Fibroblast of upper back skin (primary cell): Measurements from ENCODE around the gene F9.
"Not testable (repeated sequence)": the region's sequence is repeated elsewhere in the genome, so short reads cannot be mapped to it uniquely, and the experiment has no call there.

Experiments
- DNase-seq: peaks from one replicate; pipeline ENCODE4 v3.0.0-alpha.2; 2013

Gene F9

DNA sequence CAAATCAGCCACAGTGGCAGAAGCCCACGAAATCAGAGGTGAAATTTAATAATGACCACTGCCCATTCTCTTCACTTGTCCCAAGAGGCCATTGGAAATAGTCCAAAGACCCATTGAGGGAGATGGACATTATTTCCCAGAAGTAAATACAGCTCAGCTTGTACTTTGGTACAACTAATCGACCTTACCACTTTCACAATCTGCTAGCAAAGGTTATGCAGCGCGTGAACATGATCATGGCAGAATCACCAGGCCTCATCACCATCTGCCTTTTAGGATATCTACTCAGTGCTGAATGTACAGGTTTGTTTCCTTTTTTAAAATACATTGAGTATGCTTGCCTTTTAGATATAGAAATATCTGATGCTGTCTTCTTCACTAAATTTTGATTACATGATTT, at the start of gene F9:
Gene F9 (plus strand): TSS at position 190 of the 400 bp plus-strand sequence. CDS start 26 bp downstream, at position 216.
- DNase-seq: no peak

DNA sequence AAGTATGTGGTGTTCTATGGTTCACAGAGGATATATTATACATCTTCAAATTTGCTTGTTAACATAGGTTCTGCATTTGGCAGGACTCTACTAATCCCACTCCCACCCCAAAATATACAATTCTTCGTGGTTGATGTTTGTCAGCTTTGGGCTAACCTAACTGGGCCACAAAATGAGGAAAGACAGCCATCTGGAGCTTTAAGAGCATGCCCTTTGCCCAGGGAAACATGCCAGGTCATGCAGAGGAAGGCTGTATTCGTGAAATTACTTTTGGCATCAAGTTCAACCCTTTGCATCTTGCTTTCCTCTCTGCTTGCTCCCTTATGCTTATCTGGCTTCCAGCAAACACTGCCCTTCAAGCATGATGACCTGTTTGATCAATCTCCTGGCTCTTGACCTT, 46.8 kb upstream of the F9 start:
- no peak for DNase-seq

DNA sequence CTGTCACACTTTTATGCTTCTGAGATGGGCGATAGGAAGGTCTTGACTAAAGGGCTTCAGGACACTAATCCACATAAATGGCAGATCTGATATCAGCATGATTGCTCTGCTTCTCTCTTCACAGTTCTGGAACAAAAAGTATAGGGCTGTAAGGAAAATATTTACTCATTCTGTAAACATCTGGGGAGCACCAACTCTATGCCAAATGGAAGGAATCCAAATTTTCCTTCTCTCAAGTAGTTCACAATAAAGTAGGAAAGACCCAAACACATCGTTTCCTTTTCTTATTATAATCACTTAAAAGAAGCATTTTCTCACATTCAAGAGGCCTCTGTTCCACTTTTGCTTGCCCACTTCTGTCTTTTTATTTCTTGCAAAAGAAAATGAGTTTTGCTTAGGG, 45.9 kb upstream of the F9 start:
- no peak for DNase-seq

DNA sequence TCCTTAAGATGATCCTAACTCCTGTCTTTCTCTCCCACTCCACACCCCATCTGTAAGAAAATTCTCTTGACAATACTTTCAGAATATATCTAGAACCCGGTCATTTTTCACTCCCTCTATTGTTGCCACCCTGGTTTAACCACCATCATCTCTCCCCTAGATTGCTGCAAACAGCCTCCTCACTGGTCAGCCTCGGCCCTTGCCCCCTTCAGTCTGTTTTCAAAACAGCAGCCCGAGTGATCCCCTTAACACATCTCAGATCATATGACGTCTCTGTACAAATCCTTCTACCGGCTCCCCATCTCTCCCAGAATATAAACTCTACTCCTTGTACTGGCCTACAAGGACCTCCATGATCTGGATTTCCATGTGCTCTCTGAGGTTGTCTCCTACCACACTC, 35.2 kb upstream of the F9 start:
- no peak for DNase-seq

DNA sequence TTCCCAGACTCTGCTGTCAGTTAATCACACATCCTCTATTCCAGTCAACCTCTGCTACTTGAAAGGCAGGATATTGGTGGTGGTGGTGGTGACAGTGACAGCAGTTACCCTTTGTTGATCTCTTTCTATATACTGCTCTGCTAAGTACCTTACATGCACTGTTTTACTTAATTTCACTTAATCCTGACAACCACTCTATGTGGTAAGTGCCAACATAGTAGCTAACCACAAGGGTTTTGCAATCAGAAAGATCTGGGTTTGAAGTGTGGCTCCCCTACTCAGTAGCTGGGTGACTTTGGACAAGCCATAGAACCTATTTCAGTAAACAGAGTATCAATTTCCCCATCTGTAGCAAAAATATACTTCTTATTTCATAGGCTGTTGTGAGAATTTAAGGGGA, 24.2 kb upstream of the F9 start:
- DNase-seq: no peak

DNA sequence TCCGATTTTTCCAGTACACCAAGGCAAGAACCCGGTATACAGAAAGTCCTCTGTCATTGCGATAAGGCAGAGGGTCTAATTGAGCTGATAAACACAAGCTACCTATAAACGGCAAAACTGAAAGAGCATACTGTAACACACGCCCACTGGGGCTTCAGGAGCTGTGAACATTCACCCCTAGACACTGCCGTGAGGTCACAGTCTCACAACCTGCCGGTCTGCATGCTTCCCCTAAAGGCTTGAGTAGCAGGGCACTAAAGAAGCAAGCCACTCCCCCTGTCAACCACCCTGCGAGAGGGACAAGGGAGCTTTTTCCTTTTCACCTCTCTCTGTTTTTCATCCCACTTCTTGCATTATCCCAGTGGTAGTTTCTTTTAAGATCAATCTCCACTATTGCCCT, 22.4 kb upstream of the F9 start:
- no peak for DNase-seq

DNA sequence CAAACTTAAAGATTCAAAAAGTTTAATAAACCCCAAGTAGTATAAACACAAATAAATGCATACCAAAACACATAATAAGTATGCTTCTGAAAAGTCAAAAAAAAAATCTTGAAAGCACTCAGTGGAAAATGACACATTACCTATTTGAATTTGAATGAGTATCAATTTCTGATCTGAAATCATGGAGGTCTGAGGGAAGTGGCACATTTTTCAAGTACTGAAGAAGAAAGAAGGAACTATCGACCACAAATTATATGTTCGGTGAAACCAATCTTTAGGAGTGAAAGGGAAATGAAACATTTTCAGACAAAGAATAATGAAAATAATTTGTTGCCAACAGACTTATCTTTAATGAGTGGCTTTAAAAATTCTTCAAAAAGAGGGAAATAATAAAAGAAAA, 12.1 kb upstream of the F9 start:
- no peak for DNase-seq

DNA sequence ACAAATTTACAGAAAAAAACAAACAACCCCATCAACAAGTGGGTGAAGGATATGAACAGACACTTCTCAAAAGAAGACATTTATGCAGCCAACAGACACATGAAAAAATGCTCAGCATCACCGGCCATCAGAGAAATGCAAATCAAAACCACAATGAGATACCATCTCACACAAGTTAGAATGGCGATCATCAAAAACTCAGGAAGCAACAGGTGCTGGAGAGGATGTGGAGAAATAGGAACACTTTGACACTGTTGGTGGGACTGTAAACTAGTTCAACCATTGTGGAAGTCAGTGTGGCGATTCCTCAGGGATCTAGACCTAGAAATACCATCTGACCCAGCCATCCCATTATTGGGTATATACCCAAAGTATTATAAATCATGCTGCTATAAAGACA, 1.7 kb upstream of the F9 start:
- not testable (repeated sequence) for DNase-seq

DNA sequence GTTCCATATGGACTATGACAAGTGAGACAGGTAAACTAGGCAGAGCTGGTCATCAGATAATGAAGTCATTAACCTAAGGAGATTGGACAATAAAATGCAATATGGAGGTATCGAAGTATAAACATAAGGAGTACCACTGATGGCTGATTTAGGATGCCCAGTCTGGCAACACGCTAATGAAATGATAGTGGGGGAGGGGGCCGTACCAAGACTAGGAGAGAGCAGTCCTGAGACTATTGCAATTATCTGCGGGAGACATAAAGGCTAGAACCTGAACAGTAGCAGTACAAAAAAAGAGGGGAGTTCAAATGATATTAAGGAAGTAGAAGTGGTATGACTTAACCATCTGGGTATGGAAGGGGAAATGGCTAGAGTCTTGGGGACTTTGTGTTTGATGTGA, 2.3 kb downstream of the F9 start:
- no peak for DNase-seq

DNA sequence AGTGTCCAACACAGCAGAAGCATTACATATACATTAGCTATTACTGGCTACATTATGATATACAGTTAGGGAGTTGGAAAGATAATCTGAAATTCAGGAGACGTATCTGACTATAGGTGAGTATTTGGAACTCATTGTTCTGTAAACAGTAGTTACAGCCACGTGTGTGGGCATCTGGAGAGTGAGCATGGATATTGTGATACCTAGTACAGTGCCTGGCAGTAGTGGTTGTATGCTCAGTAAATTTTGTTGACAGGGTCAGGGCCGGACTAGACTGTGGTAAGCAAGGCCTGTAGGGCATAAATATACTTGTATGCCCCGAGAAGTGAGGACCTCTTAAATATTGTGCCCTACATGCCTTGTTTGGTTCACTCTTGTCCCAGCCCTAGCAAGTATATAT, 2.9 kb downstream of the F9 start:
- DNase-seq: no peak

DNA sequence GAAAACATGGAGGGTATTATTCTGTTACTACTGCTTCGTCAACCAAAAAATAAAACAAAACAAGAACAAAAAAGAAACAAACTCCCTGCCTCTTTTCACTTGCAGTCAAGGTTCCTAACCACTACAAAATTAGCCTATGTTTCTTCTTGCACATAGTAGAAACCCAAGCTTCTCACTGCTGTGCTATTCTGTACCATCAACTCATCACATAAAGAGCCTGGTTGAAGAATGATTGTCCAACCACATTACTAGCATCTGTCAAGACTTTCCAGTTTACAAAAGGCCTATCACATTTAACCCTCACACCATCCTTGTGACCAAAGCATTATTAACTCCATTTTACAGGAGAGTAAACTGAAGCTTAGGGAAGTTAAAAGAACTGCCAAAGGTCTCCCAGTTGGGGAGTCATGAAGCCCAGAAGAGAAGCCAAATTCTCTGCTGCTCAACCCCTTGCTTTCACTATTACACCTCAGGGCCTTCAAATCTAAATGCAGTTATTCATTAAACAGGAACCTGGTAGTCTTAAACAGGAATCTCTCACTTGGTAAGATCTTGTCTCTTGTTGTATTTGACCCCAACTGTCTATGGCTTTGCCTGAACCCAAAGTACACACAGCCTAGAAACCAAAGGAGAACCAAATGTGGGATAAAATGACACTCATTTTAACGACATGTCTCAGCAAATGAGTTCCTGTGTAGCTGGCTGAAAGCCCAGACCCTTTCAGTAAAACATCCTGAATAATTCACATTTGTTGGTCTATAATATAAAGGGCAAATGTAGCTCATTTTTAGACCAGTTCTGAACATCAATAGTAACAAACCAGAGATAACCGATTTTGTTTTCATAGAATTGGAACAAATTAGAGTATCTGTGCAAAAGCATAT, 8.6 kb downstream of the F9 start:
- DNase-seq: no peak

DNA sequence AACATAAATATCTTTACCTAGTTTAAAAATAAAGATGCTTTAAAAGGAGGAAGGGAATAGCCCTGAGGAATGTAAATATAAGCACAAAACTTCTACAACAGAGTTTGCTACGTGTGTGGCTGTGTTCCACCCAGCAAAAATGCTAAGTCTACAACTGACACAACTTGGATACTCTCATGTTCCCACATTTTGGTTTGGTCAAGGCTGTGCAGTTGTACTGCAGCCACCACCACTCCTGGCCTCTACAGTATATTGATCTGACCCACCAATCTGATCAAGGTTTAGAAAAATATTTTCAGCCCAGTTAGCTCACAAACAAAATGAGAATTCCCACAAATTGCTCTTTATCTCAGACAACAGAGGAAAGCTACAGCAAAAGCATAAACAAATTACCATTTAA, 12.1 kb downstream of the F9 start:
- DNase-seq: no peak

DNA sequence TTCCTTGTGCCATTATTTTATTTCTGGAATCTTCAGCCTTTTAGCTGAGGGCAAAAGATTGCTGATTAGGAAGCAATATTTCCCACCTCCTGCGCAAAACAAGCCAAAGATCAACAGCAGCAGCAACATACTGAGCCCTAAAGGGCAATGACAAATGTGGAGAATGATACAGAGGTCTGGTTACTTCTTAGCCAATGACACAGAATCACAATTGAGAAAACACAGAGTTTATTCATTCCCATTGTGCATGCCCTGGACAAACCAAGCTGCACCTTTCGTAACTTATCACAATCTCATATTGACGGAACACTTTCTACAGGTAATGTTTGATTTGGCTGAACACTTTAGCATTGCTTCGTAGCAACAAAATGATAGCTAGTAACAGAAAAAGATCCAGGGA, 13.4 kb downstream of the F9 start:
- DNase-seq: no peak

DNA sequence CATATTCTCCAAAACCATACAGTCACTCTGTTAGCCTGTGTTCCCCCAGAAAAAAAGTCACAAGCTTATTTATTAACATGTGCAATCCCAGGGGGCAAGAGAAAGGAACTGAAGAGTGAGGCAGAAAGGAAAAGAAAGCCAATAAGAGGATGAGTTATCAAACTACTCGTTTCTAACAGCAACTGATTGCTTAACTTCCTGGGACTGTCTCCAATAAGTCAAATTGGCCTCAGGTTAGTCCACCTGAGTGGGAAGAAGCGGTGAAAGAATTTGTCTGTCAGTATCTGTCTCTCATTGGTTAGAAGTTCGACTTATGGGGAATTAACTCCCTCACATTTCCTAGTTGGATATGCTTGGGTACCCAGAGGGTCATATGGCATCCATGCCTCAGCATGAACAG, 14.1 kb downstream of the F9 start:
- no peak for DNase-seq

DNA sequence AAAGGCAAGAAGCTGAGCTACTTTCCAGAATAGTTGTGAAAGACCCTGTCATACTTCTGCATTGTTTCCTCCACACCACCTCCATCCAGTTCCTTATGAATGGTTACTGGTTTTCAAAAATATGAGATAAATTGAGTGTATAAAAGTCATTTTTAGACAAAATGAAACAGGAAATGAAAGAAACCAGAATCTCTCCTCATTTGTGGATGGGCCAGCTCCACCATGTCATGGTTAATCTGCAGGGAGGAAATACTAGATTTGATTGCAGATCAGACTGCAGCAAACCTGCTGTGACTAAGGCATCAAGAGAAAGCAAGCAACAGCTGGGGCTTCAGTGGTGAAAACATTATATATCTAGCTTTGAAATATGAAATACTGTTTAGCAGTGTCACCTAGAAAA, 23.8 kb downstream of the F9 start:
- no peak for DNase-seq

DNA sequence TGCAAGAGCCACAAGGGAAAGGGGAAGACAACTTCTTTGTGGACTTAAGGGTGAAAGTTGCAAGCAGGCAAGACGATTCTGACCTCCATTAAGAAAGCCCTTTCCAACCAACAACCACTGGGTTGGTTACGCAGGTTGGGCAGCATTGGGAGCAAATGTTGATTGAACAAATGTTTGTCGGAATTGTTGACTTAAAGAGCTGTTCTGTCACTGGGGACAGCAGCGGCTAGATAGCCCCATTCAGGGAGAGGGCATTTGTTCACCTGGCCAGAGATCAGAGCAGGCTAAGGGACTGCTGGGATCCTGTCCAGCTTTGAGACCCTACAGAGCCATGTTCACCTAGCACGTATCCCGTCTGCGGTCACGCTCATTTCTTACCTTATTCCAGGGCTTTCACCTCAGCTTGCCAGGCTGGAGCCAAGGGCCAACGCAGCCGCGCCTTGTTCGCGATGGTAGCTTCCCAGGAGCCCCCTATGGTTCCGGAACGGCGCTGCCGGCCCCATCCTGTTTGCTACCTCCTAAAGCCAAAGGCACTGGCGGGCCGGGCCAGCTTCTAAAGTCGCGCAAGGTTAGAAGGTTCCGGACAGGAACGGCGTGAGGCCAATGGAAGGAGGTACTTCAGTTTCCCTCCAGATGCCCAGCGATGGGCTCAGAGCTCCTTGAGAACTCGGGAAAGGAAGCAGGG, 24.6 kb downstream of the F9 start:
- no peak for DNase-seq

DNA sequence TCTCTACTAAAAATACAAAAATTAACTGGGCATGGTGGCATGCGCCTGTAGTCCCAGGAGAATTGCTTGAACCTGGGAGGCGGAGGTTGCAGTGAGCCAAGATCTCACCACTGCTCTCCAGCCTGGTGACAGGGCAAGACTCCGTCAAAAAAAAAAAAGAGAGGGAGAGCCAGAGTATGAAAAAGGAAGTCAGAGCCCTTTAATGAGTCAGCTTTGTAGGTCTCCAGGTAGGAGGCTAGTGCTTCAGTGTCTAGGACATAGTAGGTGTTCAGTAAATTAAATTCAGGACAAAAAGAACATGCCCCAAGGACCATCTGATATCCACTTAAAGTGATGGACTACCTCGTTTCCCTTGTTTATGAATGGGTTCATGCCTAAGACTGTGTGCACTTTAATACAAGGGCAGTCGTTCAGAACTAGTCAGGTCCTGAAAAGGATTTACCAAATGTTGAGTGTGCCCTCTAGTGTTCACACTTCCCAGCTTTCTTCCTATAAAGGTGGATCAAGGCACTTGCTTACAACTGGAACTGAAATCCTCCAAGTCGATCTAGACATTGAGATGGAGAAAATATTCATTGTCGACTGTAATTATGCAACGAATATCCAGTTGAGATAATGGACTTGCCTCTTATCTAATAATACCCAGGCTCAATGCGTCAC, 29.0 kb downstream of the F9 start:
- peak; percentile 43 for DNase-seq

DNA sequence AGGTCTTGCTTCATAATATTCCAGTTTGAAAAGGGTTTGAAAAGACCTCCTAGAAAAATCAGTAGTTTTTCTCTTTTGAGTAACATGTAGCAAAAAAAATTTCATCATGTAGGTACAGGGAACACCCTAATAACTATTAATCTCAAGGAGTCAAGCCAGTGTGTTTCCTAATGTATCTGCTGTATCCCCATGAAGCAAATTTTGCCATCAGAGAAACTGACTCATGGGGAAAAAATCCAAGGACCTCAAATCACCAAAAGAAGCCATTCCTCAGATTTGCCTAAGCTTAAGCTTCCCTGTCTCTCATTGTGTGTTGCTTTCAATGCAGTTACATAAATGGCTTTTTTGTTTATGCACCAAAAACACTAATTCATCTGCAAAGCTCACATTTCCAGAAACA, 29.7 kb downstream of the F9 start:
- peak; percentile 49 for DNase-seq

DNA sequence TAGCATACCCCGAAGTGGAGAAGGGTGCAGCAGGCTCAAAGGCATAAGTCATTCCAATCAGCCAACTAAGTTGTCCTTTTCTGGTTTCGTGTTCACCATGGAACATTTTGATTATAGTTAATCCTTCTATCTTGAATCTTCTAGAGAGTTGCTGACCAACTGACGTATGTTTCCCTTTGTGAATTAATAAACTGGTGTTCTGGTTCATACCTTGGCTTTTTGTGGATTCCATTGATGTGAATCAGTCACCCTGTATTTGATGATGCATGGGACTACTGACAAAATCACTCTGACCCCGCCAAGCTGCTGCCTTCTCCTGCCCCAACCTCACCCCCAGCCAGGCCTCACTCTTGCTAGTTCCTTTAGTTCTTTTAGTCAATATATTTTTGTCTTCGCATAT, 32.7 kb downstream of the F9 start:
- peak; percentile 0 for DNase-seq

DNA sequence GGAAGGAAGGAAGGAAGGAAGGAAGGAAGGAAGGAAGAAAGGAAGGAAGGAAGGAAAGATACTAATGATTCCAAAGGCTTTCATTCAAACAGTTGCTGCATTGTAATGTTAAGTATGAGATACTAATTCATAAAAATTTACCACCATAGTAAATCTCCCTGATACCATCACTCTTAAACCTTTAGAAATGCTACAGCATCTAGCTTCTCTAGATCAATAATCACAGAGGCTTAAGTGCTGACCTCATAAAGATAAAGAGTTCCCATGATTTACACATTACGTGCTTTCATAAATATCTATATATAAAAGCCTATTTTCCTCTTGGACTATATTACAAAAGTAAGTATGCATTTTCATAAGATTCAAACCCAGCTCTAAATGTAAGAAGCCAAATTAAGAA, 36.4 kb downstream of the F9 start:
- no peak for DNase-seq

DNA sequence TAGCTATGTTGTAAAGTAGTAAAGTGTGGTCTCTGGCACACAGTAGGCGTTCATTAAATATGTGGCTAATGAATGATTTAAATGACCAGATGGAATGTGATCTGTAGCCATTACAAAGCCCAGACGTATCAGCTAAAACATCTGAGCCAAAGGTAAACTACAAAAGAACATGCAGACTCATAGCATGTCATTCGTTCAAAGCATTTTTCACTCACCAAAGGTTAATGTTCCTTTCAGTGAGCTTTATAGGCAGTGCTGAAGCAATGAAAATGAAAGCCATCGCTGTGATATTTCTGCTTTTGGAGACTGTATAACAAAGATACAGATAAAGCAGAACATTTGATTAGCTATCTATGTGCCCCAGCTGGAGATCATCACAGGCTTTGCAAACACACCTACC, 50.5 kb downstream of the F9 start:
- no peak for DNase-seq

DNA sequence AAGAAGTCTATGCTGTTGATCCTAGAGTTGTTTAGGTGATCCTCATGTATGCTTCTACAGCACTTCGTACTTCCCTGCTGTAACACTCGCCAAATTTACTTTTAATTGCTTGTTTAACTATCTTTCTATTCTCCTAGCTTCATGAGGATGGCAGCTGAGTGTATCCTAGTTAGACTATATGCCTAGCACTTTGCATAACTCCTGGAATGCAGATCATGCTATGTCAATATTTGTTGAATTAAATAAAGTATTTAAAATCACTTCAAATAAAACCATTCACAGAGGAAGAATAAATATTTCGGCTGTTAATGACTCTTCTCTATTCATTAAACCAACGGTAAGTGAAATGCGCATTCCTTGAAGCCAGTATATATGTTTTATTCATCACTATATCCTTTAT, 55.1 kb downstream of the F9 start:
- no peak for DNase-seq

DNA sequence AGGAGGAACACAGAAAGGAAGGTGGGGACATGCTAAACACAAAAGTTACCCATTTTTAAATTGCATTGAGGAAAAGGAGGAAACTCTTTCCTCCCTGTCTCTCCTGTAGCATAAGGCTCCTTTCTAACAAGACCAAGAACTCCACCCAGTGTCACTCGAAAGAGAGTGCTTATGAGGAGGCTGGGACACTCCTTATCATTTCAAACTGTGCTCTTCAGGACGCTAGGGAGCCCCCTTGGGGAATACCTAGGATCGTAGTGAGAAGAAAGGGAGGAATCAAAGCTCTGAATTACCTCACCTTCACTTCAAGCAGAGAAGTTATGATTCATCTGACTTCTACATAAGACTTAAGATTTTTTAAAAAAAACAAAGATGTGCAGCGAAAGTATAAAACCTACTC, 65.5 kb downstream of the F9 start:
- DNase-seq: no peak

DNA sequence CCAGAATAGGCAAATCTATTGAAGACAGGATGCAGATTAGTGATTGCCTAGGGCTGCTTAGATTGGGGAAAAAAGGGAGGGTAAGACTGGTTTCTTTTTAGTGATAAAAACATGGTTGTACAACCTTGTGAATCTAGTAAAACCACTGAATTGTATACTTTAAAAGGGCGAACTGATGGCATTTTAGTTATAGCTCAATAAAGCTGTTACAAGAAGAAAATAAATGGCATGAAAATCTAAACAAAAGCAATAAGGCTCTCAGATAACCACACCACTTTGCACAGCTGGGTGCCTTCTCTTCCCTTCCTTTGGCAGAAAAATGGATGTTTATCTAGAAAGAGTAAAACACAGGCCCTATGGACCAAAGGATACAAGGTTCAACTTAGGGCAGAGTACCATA, 69.6 kb downstream of the F9 start:
- no peak for DNase-seq
